ENCODE results near the gene DYRK1A.

DYRK1A gene

GRCh38 chr21:37566790-37567615 lies 200.4 kb downstream of the DYRK1A start:
- DNase-seq (ENCODE audit: low read depth), result no peak

- DNase-seq (ENCODE audit: low read depth), result no peak
Measured at GRCh38 chr21:37568415-37568814, 201.8 kb downstream of the DYRK1A start.

- DNase-seq (ENCODE audit: low read depth), result no peak
Measured at GRCh38 chr21:37568916-37569315, 202.3 kb downstream of the DYRK1A start.

GRCh38 chr21:37571442-37571841 lies 204.9 kb downstream of the DYRK1A start:
- no peak for DNase-seq (ENCODE audit: low read depth)

- no peak for DNase-seq (ENCODE audit: low read depth)
Measured at GRCh38 chr21:37574316-37574715, 207.7 kb downstream of the DYRK1A start.

- DNase-seq (ENCODE audit: low read depth), result no peak
Measured at GRCh38 chr21:37574751-37575150, 208.2 kb downstream of the DYRK1A start.

GRCh38 chr21:37575580-37575979 lies 209.0 kb downstream of the DYRK1A start:
- DNase-seq (ENCODE audit: low read depth), result no peak

Measured in ELR (cell line).